Measurements from ENCODE around the gene POLDIP2. TPM values are rescaled to one million over a fixed set of nuclear protein-coding genes. Genes with fewer than 3 reads are reported as not detected.

The POLDIP2 gene
- total RNA-seq, 1 experiment from 2014 or later: 105 TPM

DNA sequence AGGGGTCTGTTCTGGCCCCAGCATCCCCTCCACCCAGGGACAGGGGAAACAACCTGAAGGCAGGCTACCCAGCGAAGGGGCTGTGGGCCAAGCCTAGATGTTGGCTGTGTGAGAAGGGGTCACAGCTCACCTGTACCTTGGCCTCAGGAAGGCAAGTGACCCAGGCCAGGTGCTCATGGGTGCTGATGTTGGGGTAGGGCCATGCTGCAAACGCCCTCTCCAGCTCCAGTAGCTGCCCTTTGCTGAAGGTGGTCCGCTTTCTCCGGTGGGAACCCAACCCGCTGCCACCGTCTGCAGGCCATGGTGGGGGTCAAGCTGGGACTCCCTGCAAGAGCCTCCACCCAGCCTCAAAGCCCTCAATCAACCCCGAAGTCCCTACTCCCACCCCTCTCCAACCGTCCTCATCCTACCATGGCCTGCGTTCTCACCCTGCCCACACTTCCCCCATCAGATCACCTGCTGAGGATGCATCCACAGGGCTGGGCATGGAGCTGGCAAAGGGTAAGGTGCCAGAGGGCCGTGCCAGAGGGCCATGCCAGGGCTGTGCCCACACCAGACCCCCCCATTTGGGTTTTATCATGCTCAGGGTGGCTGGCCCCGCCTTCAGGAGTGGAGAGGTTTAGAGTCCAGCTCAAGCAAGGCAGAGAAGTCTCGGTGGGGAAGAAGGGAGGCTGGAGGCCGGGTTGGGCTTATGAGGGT, 7.5 kb upstream of the POLDIP2 start, which contains the start of gene SEBOX:
TSS of gene SEBOX (minus strand) at position 535 of the 699 bp plus-strand sequence. CDS start at position 487, 48 bp downstream.
- BruUV-seq (replicated peaks): no TSS peak
- intact Hi-C loops (cut with micrococcal nuclease): no loop called here
- ChIA-PET CTCF (interaction anchor here (0.5 to 1.2 kb wide), 2 partner anchors 17 to 175 kb away, joined by 3 to 4 read pairs; no protein-coding TSS in a partner anchor), POLR2A (interaction anchor here (0.6 kb wide), 1 partner anchor 80 kb away, joined by 4 read pairs; no protein-coding TSS in a partner anchor)
- no peaks in the 10 kb centered on the region for H3K27me3 Mint-ChIP-seq (ENCODE audit: insufficient read depth, unreplicated experiment)
- no peak within 1 kb of the TSS for H3K27ac Mint-ChIP-seq (ENCODE audit: low read depth, unreplicated experiment)
- H3K4me3 Mint-ChIP-seq (ENCODE audit: unreplicated experiment): no peak within 1 kb of the TSS
- H3K36me3 Mint-ChIP-seq (ENCODE audit: insufficient read depth, unreplicated experiment): peaks cover 40% of the 10 kb centered on the region
- no peaks in the 10 kb centered on the region for H3K9me3 Mint-ChIP-seq (ENCODE audit: unreplicated experiment)
- TF ChIP-seq, protein P1, sequence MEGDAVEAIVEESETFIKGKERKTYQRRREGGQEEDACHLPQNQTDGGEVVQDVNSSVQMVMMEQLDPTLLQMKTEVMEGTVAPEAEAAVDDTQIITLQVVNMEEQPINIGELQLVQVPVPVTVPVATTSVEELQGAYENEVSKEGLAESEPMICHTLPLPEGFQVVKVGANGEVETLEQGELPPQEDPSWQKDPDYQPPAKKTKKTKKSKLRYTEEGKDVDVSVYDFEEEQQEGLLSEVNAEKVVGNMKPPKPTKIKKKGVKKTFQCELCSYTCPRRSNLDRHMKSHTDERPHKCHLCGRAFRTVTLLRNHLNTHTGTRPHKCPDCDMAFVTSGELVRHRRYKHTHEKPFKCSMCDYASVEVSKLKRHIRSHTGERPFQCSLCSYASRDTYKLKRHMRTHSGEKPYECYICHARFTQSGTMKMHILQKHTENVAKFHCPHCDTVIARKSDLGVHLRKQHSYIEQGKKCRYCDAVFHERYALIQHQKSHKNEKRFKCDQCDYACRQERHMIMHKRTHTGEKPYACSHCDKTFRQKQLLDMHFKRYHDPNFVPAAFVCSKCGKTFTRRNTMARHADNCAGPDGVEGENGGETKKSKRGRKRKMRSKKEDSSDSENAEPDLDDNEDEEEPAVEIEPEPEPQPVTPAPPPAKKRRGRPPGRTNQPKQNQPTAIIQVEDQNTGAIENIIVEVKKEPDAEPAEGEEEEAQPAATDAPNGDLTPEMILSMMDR (IDR thresholded peaks at IDR 0.05; ENCODE audit: unreplicated experiment): no peak
- no peak for DNase-seq (ENCODE audit: unreplicated experiment)
- H3K4me1 Mint-ChIP-seq (ENCODE audit: insufficient read depth, unreplicated experiment): no peaks in the 10 kb centered on the region

DNA sequence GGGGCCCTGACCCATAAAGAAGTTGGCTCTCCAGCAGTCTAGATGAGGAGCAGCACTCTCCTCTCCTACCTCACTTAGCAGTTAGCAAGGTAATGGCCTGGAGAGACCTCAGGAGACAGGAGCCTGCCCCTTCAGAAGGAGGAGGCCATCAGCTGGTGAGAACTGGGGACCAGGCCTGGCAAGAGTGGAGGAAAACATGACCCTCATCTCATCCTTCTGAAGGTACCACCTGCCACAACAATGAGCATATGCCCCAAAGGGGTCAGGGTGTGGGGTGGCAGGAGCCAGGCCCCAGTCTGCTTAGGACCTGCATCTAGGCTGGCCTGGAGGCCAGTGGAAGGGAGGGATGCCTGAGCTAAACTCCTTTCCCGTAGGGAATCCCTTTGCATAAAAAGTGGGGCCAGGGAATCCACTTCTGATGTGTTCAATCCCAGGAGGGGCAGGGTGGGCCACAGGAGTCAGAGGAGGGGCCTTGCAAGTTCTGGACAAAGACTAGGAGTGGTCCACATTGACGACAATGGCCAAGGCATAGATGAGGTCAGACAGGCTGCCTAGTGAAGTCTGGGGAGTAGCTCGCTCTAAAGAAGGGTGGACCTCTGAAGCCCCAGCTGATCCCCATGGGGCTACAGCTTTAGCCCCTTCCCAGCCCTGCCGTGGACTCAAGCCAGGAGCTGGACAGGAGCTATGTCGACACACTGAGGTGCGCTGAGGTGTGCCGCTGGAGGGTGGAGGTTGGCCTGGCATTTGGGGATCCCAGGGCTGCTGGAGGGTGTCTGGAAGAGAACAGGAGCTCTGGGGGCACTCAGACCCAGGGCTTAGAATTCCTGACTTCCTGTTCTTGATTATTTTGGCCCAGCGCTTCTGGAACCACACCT, 6.7 kb upstream of the POLDIP2 start:
- no TSS peak for BruUV-seq (replicated peaks)
- Mint-ChIP-seq H3K9me3 (ENCODE audit: unreplicated experiment) (no peaks in the 10 kb centered on the region), H3K4me1 (ENCODE audit: insufficient read depth, unreplicated experiment) (no peaks in the 10 kb centered on the region), H3K27me3 (ENCODE audit: insufficient read depth, unreplicated experiment) (no peaks in the 10 kb centered on the region), H3K4me3 (ENCODE audit: unreplicated experiment) (no peak overlapping the region), H3K27ac (ENCODE audit: low read depth, unreplicated experiment) (no peak overlapping the region), H3K36me3 (ENCODE audit: insufficient read depth, unreplicated experiment) (peaks cover 48% of the 10 kb centered on the region)
- ChIA-PET CTCF (interaction anchor here (0.6 to 1.8 kb wide), 3 partner anchors 18 to 568 kb away, joined by 3 to 4 read pairs (median 4); no protein-coding TSS in a partner anchor), POLR2A (no interaction called here)
- TF ChIP-seq, protein P1 (IDR thresholded peaks at IDR 0.05; ENCODE audit: unreplicated experiment): no peak
- DNase-seq (ENCODE audit: unreplicated experiment): no peak
- intact Hi-C loops (cut with micrococcal nuclease): no loop called here

DNA sequence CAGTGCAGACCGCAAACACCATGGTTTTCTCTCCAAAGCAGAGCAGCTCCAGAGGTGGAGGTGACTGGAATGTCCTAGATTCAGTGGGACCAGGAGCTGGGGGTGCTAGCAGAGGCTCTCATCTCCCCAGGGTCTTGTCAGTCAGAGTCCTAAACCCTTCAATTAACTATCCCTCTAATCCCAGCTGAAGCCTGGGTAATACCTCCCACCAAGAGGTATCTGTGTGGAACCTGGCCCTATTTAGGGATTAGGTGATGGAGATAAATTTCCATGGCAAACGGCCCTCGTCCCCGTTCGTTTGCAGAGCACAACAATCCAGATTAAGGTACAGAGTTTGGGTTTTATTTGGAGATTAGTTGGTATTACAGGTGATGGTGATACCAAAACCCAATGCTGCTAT, 5.9 kb upstream of the POLDIP2 start:
- no peaks in the 10 kb centered on the region for H3K4me1 Mint-ChIP-seq (ENCODE audit: insufficient read depth, unreplicated experiment)
- TF ChIP-seq, protein P1 (IDR thresholded peaks at IDR 0.05; ENCODE audit: unreplicated experiment): no peak
- no TSS peak for BruUV-seq (replicated peaks)
- DNase-seq (ENCODE audit: unreplicated experiment): no peak
- H3K27ac Mint-ChIP-seq (ENCODE audit: low read depth, unreplicated experiment): no peak overlapping the region
- H3K4me3 Mint-ChIP-seq (ENCODE audit: unreplicated experiment): no peak overlapping the region
- CTCF ChIA-PET: interaction anchor here (1.8 kb wide), 1 partner anchor 129 kb away, joined by 4 read pairs; no protein-coding TSS in a partner anchor
- H3K36me3 Mint-ChIP-seq (ENCODE audit: insufficient read depth, unreplicated experiment): peaks cover 50% of the 10 kb centered on the region
- POLR2A ChIA-PET: interaction anchor here (0.9 kb wide), 1 partner anchor 16 kb away, joined by 3 read pairs; no protein-coding TSS in a partner anchor
- H3K9me3 Mint-ChIP-seq (ENCODE audit: unreplicated experiment): no peaks in the 10 kb centered on the region
- H3K27me3 Mint-ChIP-seq (ENCODE audit: insufficient read depth, unreplicated experiment): no peaks in the 10 kb centered on the region
- intact Hi-C loops (cut with micrococcal nuclease): no loop called here

DNA sequence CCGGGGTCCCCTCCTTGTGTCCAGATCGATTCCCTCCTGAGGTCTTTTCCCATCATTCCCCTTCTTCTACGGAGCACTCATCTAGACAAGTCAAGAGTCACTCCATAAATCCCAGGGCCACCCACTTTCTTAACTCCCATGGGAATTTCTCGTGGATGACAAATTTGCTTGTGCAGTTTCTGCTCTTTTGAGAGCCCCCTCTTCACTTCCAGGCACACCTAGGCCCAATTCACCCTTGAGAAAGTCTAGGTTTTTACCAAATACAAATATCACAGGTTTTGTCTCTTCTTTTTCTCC, 522 bp upstream of the POLDIP2 start:
- H3K27me3 Mint-ChIP-seq (ENCODE audit: insufficient read depth, unreplicated experiment): no peaks in the 10 kb centered on the region
- TF ChIP-seq, protein P1 (IDR thresholded peaks at IDR 0.05; ENCODE audit: unreplicated experiment): no peak
- H3K27ac Mint-ChIP-seq (ENCODE audit: low read depth, unreplicated experiment): peak overlapping the region; percentile 84
- BruUV-seq (replicated peaks): TSS peak; percentile 67
- no peak for DNase-seq (ENCODE audit: unreplicated experiment)
- CTCF ChIA-PET: interaction anchor here (0.6 to 4.5 kb wide), 11 partner anchors 11 to 328 kb away, joined by 3 to 23 read pairs (median 3); partner anchors contain the start of gene IFT20
- H3K36me3 Mint-ChIP-seq (ENCODE audit: insufficient read depth, unreplicated experiment): peaks cover 67% of the 10 kb centered on the region
- H3K9me3 Mint-ChIP-seq (ENCODE audit: unreplicated experiment): no peaks in the 10 kb centered on the region
- intact Hi-C loops (cut with micrococcal nuclease): loop anchor here (1.0 kb wide), 1 partner anchor 59 kb away; no protein-coding TSS in a partner anchor
- peak overlapping the region; percentile 88 for H3K4me3 Mint-ChIP-seq (ENCODE audit: unreplicated experiment)
- H3K4me1 Mint-ChIP-seq (ENCODE audit: insufficient read depth, unreplicated experiment): peaks cover 13% of the 10 kb centered on the region
- POLR2A ChIA-PET: interaction anchor here (0.6 to 6.1 kb wide), 30 partner anchors 10 to 362 kb away, joined by 3 to 107 read pairs (median 8); partner anchors contain the start of genes IFT20, PIGS, SARM1 and SLC46A1
